ENCODE results near the gene LRRC36. TPM values are rescaled to one million over a fixed set of nuclear protein-coding genes. Genes with fewer than 3 reads are reported as not detected.

The LRRC36 gene
- total and polyA plus RNA-seq, 2 of the 13 experiments (the other 11 are each of a cell fraction or from before 2014, with no cell fraction given): 0.12 to 0.15 TPM

DNA sequence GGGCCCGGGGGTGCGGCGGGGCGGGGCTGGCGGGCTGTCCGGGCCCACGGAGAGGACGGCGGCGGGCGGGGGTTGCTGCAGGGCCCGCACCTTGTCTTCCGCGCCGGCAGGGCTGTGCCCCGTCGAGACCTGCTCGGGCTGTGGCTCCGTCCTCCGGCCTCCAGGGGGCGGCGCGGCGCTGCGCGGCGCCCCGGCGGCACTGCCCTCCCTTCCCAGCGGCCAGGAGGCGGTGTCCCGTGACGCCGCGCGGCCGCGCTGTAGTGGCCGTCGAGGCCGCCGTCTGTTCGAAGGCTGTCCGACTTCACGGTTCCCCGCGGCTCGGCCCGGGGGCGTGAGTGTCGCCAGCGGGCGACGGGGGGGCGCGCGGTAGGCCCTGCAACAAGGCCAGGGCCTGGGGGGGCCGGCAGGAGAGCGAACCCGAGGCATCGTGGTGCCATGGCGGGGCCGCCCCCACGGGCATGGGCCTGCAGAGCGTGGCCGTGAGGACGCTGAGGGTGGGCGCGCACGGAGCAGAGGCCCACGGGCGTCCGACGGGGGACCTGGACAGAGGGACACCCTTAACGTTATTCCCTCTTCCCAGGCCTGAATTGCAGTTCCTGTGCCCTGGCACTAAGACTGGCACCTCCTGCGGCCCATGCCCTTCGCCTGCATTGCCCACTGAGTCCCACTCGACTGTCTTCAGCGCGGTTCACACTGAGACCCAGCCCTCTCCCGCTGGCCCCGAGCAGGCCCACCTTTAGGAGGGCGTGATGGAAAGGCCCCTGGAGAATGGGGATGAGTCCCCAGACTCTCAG, 47.1 kb upstream of the LRRC36 start, which contains the start of gene PLEKHG4 (continued):
- TF ChIP-seq, protein P1, sequence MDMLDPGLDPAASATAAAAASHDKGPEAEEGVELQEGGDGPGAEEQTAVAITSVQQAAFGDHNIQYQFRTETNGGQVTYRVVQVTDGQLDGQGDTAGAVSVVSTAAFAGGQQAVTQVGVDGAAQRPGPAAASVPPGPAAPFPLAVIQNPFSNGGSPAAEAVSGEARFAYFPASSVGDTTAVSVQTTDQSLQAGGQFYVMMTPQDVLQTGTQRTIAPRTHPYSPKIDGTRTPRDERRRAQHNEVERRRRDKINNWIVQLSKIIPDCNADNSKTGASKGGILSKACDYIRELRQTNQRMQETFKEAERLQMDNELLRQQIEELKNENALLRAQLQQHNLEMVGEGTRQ (IDR thresholded peaks at IDR 0.05; ENCODE audit: low read depth, low read length): 0 out of 2 replicates have a peak, but pooled peaks have one; percentile 14
- TF ChIP-seq, protein P1 (CRISPR knock-in tag; IDR thresholded peaks at IDR 0.05; ENCODE audit: borderline replicate concordance): no peak
- no peak for TF ChIP-seq ZNF660 (CRISPR knock-in tag; IDR thresholded peaks at IDR 0.05; ENCODE audit: borderline replicate concordance, low read depth)
- peak; percentile 17 for TF ChIP-seq ZNF788 (CRISPR knock-in tag; IDR thresholded peaks at IDR 0.05; ENCODE audit: borderline replicate concordance)
- TF ChIP-seq MAF1 (CRISPR knock-in tag; IDR thresholded peaks at IDR 0.05; ENCODE audit: borderline replicate concordance): 0 out of 2 replicates have a peak, but pooled peaks have one; percentile 17
- TF ChIP-seq, protein P2, sequence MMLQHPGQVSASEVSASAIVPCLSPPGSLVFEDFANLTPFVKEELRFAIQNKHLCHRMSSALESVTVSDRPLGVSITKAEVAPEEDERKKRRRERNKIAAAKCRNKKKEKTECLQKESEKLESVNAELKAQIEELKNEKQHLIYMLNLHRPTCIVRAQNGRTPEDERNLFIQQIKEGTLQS (CRISPR knock-in tag; IDR thresholded peaks at IDR 0.05): no peak; the same call in none of the 2 replicates
- no peak for TF ChIP-seq RBAK (CRISPR knock-in tag; IDR thresholded peaks at IDR 0.05)
- TF ChIP-seq NFE2L2 (IDR thresholded peaks at IDR 0.05; ENCODE audit: low read length): no peak
- no peak for TF ChIP-seq ZSCAN20 (CRISPR knock-in tag; IDR thresholded peaks at IDR 0.05; ENCODE audit: borderline replicate concordance)
- no peak for TF ChIP-seq ZFP1 (CRISPR knock-in tag; IDR thresholded peaks at IDR 0.05)
- TF ChIP-seq JDP2 (CRISPR knock-in tag; IDR thresholded peaks at IDR 0.05; ENCODE audit: borderline replicate concordance): peak; percentile 90; the same call in 1 of the 2 replicates
- no peak; the same call in 1 of the 2 replicates for TF ChIP-seq BRD4 (CRISPR knock-in tag; IDR thresholded peaks at IDR 0.05)
- TF ChIP-seq, protein P3, sequence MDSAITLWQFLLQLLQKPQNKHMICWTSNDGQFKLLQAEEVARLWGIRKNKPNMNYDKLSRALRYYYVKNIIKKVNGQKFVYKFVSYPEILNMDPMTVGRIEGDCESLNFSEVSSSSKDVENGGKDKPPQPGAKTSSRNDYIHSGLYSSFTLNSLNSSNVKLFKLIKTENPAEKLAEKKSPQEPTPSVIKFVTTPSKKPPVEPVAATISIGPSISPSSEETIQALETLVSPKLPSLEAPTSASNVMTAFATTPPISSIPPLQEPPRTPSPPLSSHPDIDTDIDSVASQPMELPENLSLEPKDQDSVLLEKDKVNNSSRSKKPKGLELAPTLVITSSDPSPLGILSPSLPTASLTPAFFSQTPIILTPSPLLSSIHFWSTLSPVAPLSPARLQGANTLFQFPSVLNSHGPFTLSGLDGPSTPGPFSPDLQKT (CRISPR knock-in tag; IDR thresholded peaks at IDR 0.05; ENCODE audit: borderline replicate concordance): 0 out of 2 replicates have a peak, but pooled peaks have one; percentile 11
- TF ChIP-seq ZNF775 (CRISPR knock-in tag; IDR thresholded peaks at IDR 0.05; ENCODE audit: borderline replicate concordance): no peak
- TF ChIP-seq KLF16 (CRISPR knock-in tag; IDR thresholded peaks at IDR 0.05): no peak
- no peak for TF ChIP-seq ZNF205 (CRISPR knock-in tag; IDR thresholded peaks at IDR 0.05)
- TF ChIP-seq, protein P4, sequence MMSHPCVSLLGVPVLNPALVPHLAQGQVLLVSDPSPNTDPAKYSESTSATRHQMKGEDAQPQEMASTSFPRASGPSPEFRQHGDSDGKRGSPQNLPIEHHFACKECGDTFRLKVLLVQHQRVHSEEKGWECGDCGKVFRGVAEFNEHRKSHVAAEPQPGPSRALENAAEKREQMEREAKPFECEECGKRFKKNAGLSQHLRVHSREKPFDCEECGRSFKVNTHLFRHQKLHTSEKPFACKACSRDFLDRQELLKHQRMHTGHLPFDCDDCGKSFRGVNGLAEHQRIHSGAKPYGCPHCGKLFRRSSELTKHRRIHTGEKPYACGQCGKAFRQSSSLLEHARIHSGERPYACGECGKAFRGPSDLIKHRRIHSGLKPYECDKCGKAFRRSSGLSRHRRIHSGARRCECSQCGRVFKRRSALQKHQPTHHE (CRISPR knock-in tag; IDR thresholded peaks at IDR 0.05; ENCODE audit: borderline replicate concordance): peak; percentile 35; the same call in 1 of the 2 replicates
- no peak for TF ChIP-seq PAXIP1 (CRISPR knock-in tag; conservative IDR thresholded peaks at IDR 0.05)
- no peak for TF ChIP-seq NONO (IDR thresholded peaks at IDR 0.05)
- peak; percentile 93 for TF ChIP-seq NONO (CRISPR knock-in tag; conservative IDR thresholded peaks at IDR 0.05)
- no peak for TF ChIP-seq MAFG (CRISPR knock-in tag; IDR thresholded peaks at IDR 0.05)
